ENCODE measurements around the gene ZNF81.
"Not testable (repeated sequence)": the region's sequence is repeated elsewhere in the genome, so short reads cannot be mapped to it uniquely, and the experiment has no call there.

Gene ZNF81

GRCh38 chrX:47846040-47846439 lies 9.3 kb downstream of the ZNF81 start:
- no peak for DNase-seq

GRCh38 chrX:47849778-47850177 lies 13.1 kb downstream of the ZNF81 start:
- DNase-seq, result no peak

GRCh38 chrX:47850389-47850788 lies 13.7 kb downstream of the ZNF81 start:
- DNase-seq, result not testable (repeated sequence)

GRCh38 chrX:47850901-47851300 lies 14.2 kb downstream of the ZNF81 start:
- no peak for DNase-seq

GRCh38 chrX:47854474-47854873 lies 17.8 kb downstream of the ZNF81 start:
- DNase-seq, result no peak

GRCh38 chrX:47859686-47860085 lies 23.0 kb downstream of the ZNF81 start:
- DNase-seq, result no peak

GRCh38 chrX:47862680-47863079 lies 26.0 kb downstream of the ZNF81 start:
- no peak for DNase-seq

GRCh38 chrX:47863187-47863586 lies 26.5 kb downstream of the ZNF81 start:
- no peak for DNase-seq

GRCh38 chrX:47864300-47864699 lies 27.6 kb downstream of the ZNF81 start:
- DNase-seq, result no peak

- no peak for DNase-seq
Observed at GRCh38 chrX:47864785-47865184, 28.1 kb downstream of the ZNF81 start.

- no peak for DNase-seq
Observed at GRCh38 chrX:47873123-47873522, 36.4 kb downstream of the ZNF81 start.

GRCh38 chrX:47877327-47877726 lies 40.6 kb downstream of the ZNF81 start:
- DNase-seq, result no peak

- no peak for DNase-seq
Observed at GRCh38 chrX:47878198-47878597, 41.5 kb downstream of the ZNF81 start.

GRCh38 chrX:47879463-47879862 lies 42.8 kb downstream of the ZNF81 start:
- DNase-seq, result no peak

GRCh38 chrX:47880927-47881326 lies 44.2 kb downstream of the ZNF81 start:
- no peak for DNase-seq

GRCh38 chrX:47885501-47885900 lies 48.8 kb downstream of the ZNF81 start:
- no peak for DNase-seq

- no peak for DNase-seq
Observed at GRCh38 chrX:47898024-47898423, 61.3 kb downstream of the ZNF81 start.

GRCh38 chrX:47900833-47901232 lies 64.1 kb downstream of the ZNF81 start:
- DNase-seq, result no peak

GRCh38 chrX:47902161-47902560 lies 65.5 kb downstream of the ZNF81 start:
- no peak for DNase-seq

GRCh38 chrX:47915886-47916493 lies 79.3 kb downstream of the ZNF81 start:
- DNase-seq, result no peak

- DNase-seq, result no peak
Observed at GRCh38 chrX:47918274-47918673, 81.6 kb downstream of the ZNF81 start.

GRCh38 chrX:47927212-47927611 lies 90.5 kb downstream of the ZNF81 start:
- no peak for DNase-seq

GRCh38 chrX:47931970-47932369 lies 95.3 kb downstream of the ZNF81 start:
- DNase-seq, result not testable (repeated sequence)

- DNase-seq, result no peak
Observed at GRCh38 chrX:47933946-47934345, 97.2 kb downstream of the ZNF81 start.

- no peak for DNase-seq
Observed at GRCh38 chrX:47936224-47936939, 99.7 kb downstream of the ZNF81 start.
